WTC11 (cell line): ENCODE measurements around the gene HSF2BP. TPM values are rescaled to one million over a fixed set of nuclear protein-coding genes. Genes with fewer than 3 reads are reported as not detected.
A peak's percentile ranks its signal among the peaks of the same experiment; 100 is the strongest.

ENCODE experiments used
- ATAC-seq: fragments of 200-7000 bp; cut with Tn5 transposase; 2 replicates; pipeline ENCODE4 v1.10.0; 2021; ENCODE audit warnings: mild to moderate bottlenecking, moderate library complexity
- CTCF ChIA-PET: fragments of 300-600 bp; sonication (Branson Sonifier 250); formaldehyde crosslinking; loops from one replicate; lab custom pipeline; 2021; ENCODE audit warnings: antibody characterized with exemption; lab: Charles Lee
- POLR2A ChIA-PET: fragments of 350-600 bp; sonication (Branson Sonifier 250); formaldehyde crosslinking; loops from one replicate; lab custom pipeline; 2021; ENCODE audit warnings: antibody characterized with exemption; lab: Charles Lee
- DNase-seq: peaks from one replicate; pipeline ENCODE4 v3.0.0; 2021; ENCODE audit warnings: low spot score
- H3K27ac Mint-ChIP-seq: 2 replicates; pipeline ENCODE4 v1.8.0; 2021; ENCODE audit warnings: mixed read lengths
- H3K27me3 Mint-ChIP-seq: 2 replicates; pipeline ENCODE4 v1.8.0; 2021; ENCODE audit warnings: low read depth, mild to moderate bottlenecking, moderate library complexity, mixed read lengths
- H3K36me3 Mint-ChIP-seq: 2 replicates; pipeline ENCODE4 v1.8.0; 2021; ENCODE audit warnings: mixed read lengths
- H3K4me1 Mint-ChIP-seq: 2 replicates; pipeline ENCODE4 v1.8.0; 2022; ENCODE audit warnings: mixed read lengths
- H3K4me3 Mint-ChIP-seq: 2 replicates; pipeline ENCODE4 v1.8.0; 2021; ENCODE audit warnings: mild to moderate bottlenecking, moderate library complexity, mixed read lengths
- H3K9me3 Mint-ChIP-seq: 2 replicates; pipeline ENCODE4 v1.8.0; 2021; ENCODE audit warnings: mixed read lengths
- ATF1 ChIP-seq: sonication (generic); formaldehyde crosslinking; IDR thresholded peaks from 2 replicates; pipeline ENCODE4 v1.8.1; 2023; ENCODE audit warnings: mild to moderate bottlenecking, moderate library complexity, missing genetic modification reagents
- CBFB ChIP-seq: sonication (generic); formaldehyde crosslinking; IDR thresholded peaks from 2 replicates; pipeline ENCODE4 v1.8.1; 2022; ENCODE audit warnings: mild to moderate bottlenecking, low read depth, missing genetic modification reagents
- ELF4 ChIP-seq: sonication (generic); formaldehyde crosslinking; IDR thresholded peaks from 2 replicates; pipeline ENCODE4 v1.8.1; 2022; ENCODE audit warnings: low read depth, mild to moderate bottlenecking, moderate library complexity, missing genetic modification reagents
- ETV6 ChIP-seq: sonication (generic); formaldehyde crosslinking; IDR thresholded peaks from 2 replicates; pipeline ENCODE4 v1.8.1; 2022; ENCODE audit warnings: mild to moderate bottlenecking, missing genetic modification reagents
- IRF2 ChIP-seq: sonication (generic); formaldehyde crosslinking; IDR thresholded peaks from 2 replicates; pipeline ENCODE4 v1.8.0; 2022; ENCODE audit warnings: low read depth, missing genetic modification reagents, borderline replicate concordance
- JAZF1 ChIP-seq: fragments of 250-450 bp; sonication (Bioruptor Pico); IDR thresholded peaks from 2 replicates; pipeline ENCODE4 v1.9.0; 2021; ENCODE audit warnings: moderate library complexity, mild to moderate bottlenecking, inconsistent platforms
- NFYB ChIP-seq: sonication (generic); formaldehyde crosslinking; conservative IDR thresholded peaks from 2 replicates; pipeline ENCODE4 v1.8.0; 2022; ENCODE audit warnings: low read depth, missing genetic modification reagents
- NR2C2 ChIP-seq: sonication (generic); formaldehyde crosslinking; IDR thresholded peaks from 2 replicates; pipeline ENCODE4 v1.8.0; 2022; ENCODE audit warnings: mild to moderate bottlenecking, missing genetic modification reagents
- TCF7 ChIP-seq: sonication (generic); formaldehyde crosslinking; IDR thresholded peaks from 2 replicates; pipeline ENCODE4 v1.8.0; 2022; ENCODE audit warnings: mild to moderate bottlenecking, low read depth, missing genetic modification reagents, moderate library complexity
- ZNF219 ChIP-seq: sonication (generic); formaldehyde crosslinking; IDR thresholded peaks from 2 replicates; pipeline ENCODE4 v1.8.0; 2023; ENCODE audit warnings: missing genetic modification reagents, mild to moderate bottlenecking, borderline replicate concordance
- ZNF317 ChIP-seq: sonication (generic); formaldehyde crosslinking; IDR thresholded peaks from 2 replicates; pipeline ENCODE4 v1.8.1; 2023; ENCODE audit warnings: low read depth, mild to moderate bottlenecking, moderate library complexity, missing genetic modification reagents, borderline replicate concordance
- ZNF416 ChIP-seq: fragments of 250-450 bp; sonication (Bioruptor Pico); IDR thresholded peaks from 2 replicates; pipeline ENCODE4 v1.9.0; 2021; ENCODE audit warnings: mild to moderate bottlenecking, inconsistent platforms
- total RNA-seq: library from RNA; stranded (reverse); gene quantifications from 3 replicates; pipeline ENCODE4 v1.2.3, GENCODE V29; 2021
- TF ChIP-seq, protein P1 (sequence below): sonication (generic); formaldehyde crosslinking; IDR thresholded peaks from 2 replicates; pipeline ENCODE4 v1.8.1; 2023; ENCODE audit warnings: mild to moderate bottlenecking, missing genetic modification reagents, borderline replicate concordance
- TF ChIP-seq, protein P2 (sequence below): sonication (generic); formaldehyde crosslinking; IDR thresholded peaks from 2 replicates; pipeline ENCODE4 v1.8.1; 2022; ENCODE audit warnings: mild to moderate bottlenecking, missing genetic modification reagents, moderate library complexity, borderline replicate concordance
- TF ChIP-seq, protein P3 (sequence below): sonication (generic); formaldehyde crosslinking; IDR thresholded peaks from 2 replicates; pipeline ENCODE4 v1.8.0; 2022; ENCODE audit warnings: mild to moderate bottlenecking, missing genetic modification reagents
- TF ChIP-seq, protein P4 (sequence below): sonication (generic); formaldehyde crosslinking; IDR thresholded peaks from 2 replicates; pipeline ENCODE4 v1.8.1; 2022; ENCODE audit warnings: low read depth, missing genetic modification reagents, borderline replicate concordance

Gene HSF2BP
- total RNA-seq, 1 experiment from 2014 or later: 1.1 TPM

DNA sequence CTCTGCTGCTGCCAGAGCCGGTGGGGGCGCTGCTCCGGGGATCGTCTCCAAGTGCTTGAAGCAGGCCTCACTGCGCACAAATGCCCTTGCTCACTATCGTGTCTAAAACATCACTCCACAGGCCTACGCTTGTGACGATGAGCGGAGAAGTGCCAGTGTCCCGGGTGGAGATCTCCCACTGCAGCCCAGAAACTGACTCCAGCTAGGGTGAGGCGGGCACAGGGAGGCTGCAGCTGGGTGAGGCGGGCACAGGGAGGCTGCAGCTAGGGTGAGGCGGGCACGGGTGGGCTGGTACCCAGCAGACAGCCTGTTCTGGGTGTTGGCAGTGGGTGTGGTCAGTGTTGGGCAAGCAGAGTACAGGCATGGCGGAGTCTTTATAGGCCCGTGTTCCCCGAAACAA lies 36.9 kb upstream of the HSF2BP start (continued):
- TF ChIP-seq, protein P1, sequence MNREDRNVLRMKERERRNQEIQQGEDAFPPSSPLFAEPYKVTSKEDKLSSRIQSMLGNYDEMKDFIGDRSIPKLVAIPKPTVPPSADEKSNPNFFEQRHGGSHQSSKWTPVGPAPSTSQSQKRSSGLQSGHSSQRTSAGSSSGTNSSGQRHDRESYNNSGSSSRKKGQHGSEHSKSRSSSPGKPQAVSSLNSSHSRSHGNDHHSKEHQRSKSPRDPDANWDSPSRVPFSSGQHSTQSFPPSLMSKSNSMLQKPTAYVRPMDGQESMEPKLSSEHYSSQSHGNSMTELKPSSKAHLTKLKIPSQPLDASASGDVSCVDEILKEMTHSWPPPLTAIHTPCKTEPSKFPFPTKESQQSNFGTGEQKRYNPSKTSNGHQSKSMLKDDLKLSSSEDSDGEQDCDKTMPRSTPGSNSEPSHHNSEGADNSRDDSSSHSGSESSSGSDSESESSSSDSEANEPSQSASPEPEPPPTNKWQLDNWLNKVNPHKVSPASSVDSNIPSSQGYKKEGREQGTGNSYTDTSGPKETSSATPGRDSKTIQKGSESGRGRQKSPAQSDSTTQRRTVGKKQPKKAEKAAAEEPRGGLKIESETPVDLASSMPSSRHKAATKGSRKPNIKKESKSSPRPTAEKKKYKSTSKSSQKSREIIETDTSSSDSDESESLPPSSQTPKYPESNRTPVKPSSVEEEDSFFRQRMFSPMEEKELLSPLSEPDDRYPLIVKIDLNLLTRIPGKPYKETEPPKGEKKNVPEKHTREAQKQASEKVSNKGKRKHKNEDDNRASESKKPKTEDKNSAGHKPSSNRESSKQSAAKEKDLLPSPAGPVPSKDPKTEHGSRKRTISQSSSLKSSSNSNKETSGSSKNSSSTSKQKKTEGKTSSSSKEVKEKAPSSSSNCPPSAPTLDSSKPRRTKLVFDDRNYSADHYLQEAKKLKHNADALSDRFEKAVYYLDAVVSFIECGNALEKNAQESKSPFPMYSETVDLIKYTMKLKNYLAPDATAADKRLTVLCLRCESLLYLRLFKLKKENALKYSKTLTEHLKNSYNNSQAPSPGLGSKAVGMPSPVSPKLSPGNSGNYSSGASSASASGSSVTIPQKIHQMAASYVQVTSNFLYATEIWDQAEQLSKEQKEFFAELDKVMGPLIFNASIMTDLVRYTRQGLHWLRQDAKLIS (CRISPR knock-in tag): no peak
- no peak for TF ChIP-seq CBFB
- TF ChIP-seq ELF4 (CRISPR knock-in tag): no peak
- no peak for TF ChIP-seq ETV6 (CRISPR knock-in tag)
- no peak for TF ChIP-seq ZNF416
- TF ChIP-seq, protein P2, sequence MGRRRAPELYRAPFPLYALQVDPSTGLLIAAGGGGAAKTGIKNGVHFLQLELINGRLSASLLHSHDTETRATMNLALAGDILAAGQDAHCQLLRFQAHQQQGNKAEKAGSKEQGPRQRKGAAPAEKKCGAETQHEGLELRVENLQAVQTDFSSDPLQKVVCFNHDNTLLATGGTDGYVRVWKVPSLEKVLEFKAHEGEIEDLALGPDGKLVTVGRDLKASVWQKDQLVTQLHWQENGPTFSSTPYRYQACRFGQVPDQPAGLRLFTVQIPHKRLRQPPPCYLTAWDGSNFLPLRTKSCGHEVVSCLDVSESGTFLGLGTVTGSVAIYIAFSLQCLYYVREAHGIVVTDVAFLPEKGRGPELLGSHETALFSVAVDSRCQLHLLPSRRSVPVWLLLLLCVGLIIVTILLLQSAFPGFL (CRISPR knock-in tag): no peak
- TF ChIP-seq TCF7 (CRISPR knock-in tag): no peak
- no peak for TF ChIP-seq ZNF219 (CRISPR knock-in tag)
- TF ChIP-seq, protein P3, sequence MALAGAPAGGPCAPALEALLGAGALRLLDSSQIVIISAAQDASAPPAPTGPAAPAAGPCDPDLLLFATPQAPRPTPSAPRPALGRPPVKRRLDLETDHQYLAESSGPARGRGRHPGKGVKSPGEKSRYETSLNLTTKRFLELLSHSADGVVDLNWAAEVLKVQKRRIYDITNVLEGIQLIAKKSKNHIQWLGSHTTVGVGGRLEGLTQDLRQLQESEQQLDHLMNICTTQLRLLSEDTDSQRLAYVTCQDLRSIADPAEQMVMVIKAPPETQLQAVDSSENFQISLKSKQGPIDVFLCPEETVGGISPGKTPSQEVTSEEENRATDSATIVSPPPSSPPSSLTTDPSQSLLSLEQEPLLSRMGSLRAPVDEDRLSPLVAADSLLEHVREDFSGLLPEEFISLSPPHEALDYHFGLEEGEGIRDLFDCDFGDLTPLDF (CRISPR knock-in tag): no peak

DNA sequence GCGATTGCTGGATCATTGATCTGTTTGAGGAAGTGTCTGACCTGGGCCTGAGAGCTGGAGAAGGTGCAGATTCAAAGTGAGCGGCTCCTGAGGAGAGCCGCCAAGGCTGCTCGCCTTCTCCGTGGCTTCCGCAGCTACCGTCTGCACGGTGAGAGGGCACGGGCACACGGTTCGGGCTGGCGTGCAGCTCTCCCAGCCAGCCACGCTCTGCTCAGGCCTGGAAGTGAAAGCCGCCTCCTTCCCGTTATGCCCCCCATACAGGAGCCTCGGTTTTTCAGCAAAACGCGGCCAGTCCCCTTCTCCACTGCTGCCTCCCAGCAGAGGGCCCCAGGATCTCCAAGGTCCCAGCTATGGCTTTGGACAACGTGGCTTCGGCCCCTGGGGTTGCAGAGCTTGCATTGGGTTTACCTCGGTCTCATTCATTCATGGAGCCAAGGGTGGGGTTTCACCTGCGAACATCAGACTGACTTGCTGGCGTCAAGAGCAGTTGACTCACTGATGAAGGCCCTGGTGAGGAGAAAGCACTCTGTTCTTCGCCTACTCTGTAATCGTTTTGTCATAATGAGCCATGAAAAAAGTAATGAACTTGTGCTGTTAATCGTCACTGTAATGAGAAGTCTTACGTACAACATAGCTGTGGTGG lies 35.3 kb upstream of the HSF2BP start:
- POLR2A ChIA-PET: no interaction called here
- H3K4me1 Mint-ChIP-seq: no peaks in the 10 kb centered on the region; the same call in 1 of the 2 replicates
- CTCF ChIA-PET: interaction anchor here (0.7 kb wide), 1 partner anchor 35 kb away, joined by 3 read pairs; no protein-coding TSS in a partner anchor
- H3K27ac Mint-ChIP-seq: peak overlapping the region; percentile 92; the same call in 1 of the 2 replicates
- H3K4me3 Mint-ChIP-seq: no peak overlapping the region
- no peak for ATAC-seq
- H3K9me3 Mint-ChIP-seq: no peaks in the 10 kb centered on the region
- TF ChIP-seq NR2C2 (CRISPR knock-in tag): no peak
- TF ChIP-seq, protein P4, sequence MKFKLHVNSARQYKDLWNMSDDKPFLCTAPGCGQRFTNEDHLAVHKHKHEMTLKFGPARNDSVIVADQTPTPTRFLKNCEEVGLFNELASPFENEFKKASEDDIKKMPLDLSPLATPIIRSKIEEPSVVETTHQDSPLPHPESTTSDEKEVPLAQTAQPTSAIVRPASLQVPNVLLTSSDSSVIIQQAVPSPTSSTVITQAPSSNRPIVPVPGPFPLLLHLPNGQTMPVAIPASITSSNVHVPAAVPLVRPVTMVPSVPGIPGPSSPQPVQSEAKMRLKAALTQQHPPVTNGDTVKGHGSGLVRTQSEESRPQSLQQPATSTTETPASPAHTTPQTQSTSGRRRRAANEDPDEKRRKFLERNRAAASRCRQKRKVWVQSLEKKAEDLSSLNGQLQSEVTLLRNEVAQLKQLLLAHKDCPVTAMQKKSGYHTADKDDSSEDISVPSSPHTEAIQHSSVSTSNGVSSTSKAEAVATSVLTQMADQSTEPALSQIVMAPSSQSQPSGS: no peak
- TF ChIP-seq, all 79 proteins: peak for 0
- Mint-ChIP-seq H3K36me3 (peaks cover 42% of the 10 kb centered on the region), H3K27me3 (no peaks in the 10 kb centered on the region)
- no peak for DNase-seq

DNA sequence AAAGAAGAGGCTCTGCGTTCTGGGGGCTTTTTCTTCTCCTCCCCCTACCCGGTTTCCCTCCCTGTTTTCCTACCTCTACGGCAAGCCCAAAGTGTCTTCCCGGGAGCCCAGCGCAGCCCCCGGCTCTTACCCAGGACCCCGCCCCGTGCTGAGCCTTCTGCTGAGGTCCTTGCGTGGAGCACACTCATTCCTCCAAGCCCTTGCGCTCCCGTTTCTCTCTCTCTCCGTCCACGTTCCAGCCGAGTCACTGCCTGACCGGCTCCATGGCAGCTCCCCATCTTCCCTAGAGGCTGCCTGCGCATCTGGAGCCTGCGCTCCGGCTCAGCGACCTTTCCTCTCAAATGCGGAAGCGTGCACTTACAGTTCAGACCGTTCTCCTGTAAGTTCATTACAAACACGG lies 34.7 kb upstream of the HSF2BP start:
- Mint-ChIP-seq H3K27me3 (no peaks in the 10 kb centered on the region), H3K4me3 (no peak overlapping the region), H3K27ac (peak overlapping the region; percentile 92), H3K9me3 (no peaks in the 10 kb centered on the region), H3K4me1 (no peaks in the 10 kb centered on the region; the same call in 1 of the 2 replicates), H3K36me3 (peaks cover 44% of the 10 kb centered on the region)
- ATAC-seq (no peak), DNase-seq (no peak)
- ChIA-PET POLR2A (no interaction called here), CTCF (no interaction called here)
- TF ChIP-seq ZNF317: no peak
- no peak for TF ChIP-seq IRF2 (CRISPR knock-in tag)
- no peak for TF ChIP-seq NFYB (CRISPR knock-in tag)
- TF ChIP-seq ATF1: no peak
- no peak for TF ChIP-seq JAZF1 (CRISPR knock-in tag)
